ENCODE data around the gene NME4.
A peak's percentile ranks its signal among the peaks of the same experiment; 100 is the strongest.

NME4 gene

DNA sequence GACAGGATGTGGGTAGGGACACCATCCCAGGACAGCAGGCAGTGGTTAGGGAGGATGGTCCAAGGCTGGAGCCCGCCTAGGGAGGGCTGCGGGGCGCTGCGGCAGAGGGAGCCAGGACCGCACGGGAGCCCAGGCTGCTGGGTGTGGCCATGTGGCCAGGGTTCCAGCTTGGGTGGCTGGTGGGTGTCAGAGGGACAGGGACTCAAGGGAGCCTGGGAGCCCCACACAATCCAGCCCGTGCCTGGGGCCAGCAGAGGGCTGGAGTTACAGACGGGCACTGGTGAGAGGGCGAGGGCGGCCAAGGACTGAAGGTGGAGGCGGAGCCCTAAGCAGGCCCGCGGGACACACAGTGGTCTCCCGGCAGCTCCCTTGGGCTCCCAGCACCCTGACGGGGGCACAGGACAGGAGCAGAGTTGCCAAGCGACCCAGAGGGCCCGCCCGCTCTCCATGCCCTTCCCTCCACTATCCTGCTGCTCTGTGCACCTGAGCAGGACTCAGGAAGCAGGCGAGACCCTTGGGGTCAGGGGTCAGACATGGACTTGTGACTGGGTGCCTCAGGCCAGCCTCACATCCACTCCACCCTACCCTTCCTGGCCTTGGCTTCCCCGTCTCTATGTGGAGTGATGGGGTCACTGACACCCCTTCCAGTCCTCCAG, 33.8 kb upstream of the NME4 start:
- no peak for DNase-seq (ENCODE audit: low read depth in 2 of 2, low spot score in 1 of 2)

DNA sequence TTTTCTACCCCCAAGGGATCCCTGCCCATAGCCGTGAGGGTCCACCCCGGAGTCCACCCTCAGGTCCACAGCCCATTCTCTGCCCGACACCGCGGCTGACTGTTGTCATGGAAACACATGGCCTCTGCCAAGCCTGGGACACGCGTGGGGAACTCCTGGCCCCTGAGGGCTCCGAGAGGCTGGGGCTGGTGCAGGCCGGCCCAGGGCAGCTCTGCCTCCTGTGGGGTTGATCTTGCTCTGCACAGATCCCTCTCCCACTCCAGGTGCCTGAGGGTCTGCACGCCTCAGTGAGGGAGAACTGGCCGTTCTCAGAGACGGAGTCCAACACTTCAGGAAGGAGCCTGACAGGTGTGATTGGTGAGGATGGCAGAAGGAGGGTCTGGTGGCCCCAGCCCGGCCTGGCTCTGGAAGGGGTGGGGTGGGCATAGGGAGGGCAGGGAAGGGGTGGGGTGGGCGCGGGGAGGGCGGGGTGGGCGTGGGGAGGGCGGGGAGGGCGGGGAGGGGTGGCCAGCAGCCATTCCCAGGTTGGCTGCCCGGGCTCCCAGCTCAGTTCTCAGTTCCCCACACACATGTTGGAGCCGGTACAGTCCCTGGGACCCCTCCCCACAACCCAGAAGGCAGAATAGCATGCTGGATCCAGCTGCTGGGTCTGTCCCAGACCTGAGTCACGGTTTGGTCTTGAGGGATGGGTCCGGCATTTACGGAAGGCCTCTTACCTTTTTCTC, 33.1 kb upstream of the NME4 start:
- DNase-seq (ENCODE audit: low read depth in 2 of 2, low spot score in 1 of 2), result no peak

DNA sequence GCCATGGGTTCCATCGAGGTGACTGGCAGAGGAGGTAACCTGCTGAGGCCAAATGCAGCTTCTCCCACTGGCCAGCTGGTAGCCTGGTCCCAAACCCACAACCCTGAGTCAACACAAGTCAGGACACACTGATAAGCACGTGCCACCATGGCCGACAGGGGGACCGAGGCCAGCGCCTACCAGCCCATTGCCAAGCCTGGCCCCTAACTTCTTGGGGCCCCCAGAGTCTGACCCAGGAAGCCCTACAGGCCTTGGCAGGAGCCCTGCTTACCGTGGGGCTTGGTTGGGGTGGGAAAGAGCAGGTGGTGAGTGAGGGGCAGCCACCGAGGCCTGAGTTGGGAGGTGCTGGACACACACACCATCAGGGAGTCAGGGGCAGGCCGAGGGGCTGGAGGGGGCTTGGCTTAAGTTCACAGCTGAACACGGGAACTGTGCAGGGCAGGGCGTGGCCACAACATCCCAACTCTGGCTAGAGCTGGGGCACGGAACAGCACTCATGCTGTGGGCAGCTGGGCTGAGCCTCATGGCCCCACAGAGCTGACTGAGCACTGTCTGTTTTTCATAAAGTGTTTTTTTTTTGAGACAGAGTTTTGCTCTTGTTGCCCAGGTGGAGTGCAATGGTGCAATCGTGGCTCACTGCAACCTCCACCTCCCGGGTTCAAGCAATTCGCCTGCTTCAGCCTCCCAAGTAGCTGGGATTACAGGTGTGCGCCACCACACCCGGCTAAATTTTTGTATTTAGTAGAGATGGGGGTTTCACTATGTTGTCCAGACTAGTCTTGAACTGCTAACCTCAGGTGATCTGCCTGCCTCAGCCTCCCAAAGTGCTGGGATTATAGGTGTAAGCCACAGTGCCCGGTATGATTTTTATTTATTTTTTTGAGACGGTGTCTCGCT, 32.2 kb upstream of the NME4 start:
- no peak for DNase-seq (ENCODE audit: low read depth in 2 of 2, low spot score in 1 of 2)

DNA sequence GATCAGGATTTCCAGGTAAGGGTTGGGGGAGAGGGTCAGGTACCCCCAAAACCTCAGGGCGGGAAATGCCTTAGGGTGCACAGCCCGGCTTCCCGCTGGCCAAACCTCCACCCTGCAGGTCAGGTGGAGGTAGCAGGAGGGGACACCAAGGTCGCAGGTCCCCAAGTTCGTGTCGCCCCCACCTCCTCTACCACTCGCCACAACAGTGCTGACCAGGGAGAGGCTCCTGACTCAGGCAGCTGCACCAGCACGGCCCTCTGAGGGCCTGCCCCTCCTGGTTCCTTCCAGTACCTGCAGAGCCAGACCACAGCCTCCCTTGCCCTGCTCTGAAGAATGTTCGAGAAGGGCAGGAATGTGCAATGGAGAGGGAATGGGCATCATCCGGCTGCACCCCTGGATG, 30.5 kb upstream of the NME4 start:
- DNase-seq (ENCODE audit: low read depth in 2 of 2, low spot score in 1 of 2), result no peak

DNA sequence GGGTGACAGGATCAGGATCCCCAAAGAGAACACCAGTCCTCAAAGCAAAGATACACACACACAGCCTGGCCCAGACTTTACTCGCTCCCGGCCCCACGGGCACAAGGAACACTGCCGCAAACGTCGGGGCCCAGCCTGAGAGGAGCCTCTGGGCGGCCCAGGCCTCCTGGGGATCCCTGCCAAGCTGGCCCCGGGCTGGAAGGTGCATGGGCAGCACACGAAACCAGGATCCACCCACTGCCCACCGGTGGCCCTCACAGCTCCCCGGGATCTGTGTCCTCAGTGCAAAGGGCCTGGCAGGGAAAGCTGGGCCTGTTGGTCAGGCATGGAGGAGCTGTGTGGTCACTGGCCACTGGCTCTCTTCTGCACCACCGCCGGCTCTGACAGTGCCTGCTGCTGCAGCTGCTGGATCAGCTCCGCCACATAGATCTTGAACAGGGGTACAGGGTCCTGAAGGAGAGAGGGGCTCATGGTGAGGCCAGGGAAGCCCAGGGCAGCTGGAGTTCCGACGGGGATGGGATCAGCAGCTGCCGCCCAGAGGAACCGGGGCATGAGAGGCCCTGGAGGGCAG, 29.6 kb upstream of the NME4 start:
- no peak for DNase-seq (ENCODE audit: low read depth in 2 of 2, low spot score in 1 of 2)

DNA sequence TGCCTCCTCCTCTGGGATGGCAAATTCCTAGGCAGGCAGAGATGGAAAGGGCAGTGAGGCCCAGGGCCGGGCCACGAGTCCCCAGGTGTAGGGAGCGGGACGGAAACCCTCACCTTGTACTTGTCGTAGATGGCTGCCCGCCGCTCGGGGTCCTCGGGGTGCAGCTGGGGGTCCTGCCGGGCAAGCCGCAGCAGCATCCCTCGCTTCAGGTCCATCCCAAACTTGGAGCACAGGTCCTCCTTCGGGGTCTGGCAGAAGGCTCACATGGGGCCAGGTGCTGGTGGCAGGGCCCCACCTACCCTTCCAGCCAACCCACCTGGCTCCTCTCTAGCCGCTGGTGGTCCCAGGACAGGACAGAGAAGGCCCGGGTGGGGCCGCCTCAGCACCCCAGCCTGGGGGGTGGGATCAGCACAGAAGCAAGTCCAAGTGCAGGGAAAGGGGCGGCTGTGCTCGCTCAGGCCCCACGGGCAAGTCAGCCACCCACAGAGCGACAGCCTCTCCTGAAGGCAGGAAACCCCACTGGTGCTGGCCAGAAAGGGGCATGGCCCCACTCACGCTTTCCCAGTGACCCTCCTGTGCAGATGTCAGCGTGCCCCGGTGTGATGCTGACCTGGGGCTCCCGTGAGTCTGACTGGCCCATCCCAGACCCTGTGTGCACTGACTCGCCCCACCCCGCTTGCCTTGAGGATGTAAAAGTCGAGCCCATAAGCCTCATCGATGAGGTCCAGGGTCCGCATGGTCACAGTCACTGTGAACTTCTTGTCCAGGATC, 28.4 kb upstream of the NME4 start:
- DNase-seq (ENCODE audit: low read depth in 2 of 2, low spot score in 1 of 2), result no peak

DNA sequence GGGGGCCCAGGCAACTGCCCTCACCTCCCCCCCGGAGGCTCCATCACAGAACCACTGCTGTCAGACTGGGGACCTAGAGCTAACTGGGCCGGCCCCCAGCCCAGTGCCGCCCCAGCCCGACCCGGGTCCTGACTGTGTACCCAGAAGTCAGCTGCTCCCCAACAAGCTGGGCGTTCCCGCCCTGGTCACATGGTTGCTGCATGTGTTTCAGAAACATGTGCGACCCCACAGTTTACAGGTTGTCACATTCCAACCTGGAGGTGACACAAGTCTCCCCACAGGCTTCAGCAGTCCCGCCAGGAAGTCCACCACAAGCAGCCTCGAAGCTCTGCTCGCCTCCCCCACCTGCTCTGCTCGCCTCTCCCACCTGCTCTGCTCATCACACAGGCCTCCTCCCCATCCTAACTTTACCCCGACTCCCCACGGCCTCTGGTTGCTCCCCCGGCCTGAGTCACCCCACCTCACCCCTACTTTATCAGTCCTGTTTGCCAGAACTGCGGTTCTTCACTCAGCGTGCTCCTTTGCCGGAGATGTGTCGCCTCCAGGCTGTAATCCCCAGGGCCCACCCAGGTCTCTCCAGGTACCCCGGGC, 27.6 kb upstream of the NME4 start:
- no peak for DNase-seq (ENCODE audit: low read depth in 2 of 2, low spot score in 1 of 2)

DNA sequence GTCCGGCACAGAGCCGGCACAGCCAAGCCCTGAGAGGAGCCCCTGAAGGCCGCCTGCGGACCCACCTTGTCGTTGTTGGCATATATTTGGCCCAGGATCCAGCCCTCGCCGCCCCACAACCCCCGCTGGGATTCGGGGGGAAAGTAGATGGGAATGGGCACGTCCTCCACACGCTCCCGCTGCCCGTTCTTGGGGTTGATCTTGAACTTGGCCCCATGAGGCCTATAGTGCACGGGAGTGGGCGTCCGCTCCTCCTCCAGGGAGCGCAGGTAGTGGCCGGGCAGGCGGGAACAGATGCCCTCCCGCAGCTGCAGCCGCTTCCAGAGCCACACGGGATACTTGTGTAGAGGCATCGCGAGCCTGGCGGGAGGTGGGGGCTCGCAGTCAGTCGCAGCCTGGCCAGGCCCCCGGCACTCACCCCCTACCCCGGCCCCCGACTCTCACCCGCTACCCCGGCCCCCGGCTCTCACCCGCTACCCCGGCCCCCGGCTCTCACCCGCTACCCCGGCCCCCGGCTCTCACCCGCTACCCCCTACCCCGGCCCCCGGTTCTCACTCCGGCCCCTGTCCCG, 27.0 kb upstream of the NME4 start:
- DNase-seq (ENCODE audit: low read depth in 2 of 2, low spot score in 1 of 2), result no peak

DNA sequence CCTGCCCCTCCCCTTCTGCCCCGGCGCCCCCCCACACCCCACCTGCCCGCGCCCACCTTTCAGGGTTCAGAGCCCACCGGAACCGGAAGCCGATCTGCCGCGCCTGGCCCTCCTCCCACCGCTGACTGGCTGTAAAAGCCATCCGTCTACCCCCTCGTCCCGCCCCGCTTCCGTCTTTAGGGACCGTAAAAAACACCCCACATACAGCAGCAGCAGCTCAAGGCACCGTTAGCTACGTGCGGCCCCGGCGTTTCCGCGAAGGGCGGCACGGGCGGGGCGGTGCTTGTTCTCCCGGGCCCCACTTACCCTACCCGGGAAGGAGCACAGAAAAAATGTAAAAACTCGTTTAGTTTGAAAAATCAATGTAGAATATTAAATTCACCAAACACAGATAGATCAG, 26.6 kb upstream of the NME4 start, which contains the start of gene MRPL28:
MRPL28 (minus strand) TSS at position 96 of the 400 bp plus-strand sequence. CDS start 320 bp downstream, outside the sequence.
- peak; percentile 76 to 84 for DNase-seq (ENCODE audit: low read depth in 2 of 2, low spot score in 1 of 2)

DNA sequence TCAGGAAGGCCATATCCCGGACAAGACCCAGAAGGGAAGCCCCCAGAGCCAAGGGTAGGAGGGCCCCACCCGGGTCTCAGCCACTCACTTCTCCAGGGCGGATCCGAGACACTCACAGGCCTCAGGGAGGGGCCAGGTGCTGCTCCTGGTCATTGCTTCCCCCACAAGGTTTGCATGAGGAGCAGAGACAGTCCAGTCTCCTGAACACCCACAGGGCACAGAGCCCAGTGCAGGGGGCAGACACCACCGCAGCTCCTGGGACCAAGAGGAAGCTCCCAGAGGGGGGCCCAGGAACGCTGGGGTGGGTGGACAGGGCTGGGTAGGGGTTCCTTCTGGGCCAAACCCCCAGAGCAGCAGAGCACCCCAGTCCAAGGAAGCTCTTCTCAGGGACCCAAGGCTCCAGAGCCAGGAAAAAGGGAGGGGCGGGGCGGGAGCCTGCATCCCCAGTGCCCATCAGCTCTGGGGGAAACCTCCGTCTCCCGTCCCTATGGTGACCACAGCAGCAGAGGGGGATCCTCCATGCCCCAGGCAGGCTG, 26.0 kb upstream of the NME4 start:
- no peak for DNase-seq (ENCODE audit: low read depth in 2 of 2, low spot score in 1 of 2)

DNA sequence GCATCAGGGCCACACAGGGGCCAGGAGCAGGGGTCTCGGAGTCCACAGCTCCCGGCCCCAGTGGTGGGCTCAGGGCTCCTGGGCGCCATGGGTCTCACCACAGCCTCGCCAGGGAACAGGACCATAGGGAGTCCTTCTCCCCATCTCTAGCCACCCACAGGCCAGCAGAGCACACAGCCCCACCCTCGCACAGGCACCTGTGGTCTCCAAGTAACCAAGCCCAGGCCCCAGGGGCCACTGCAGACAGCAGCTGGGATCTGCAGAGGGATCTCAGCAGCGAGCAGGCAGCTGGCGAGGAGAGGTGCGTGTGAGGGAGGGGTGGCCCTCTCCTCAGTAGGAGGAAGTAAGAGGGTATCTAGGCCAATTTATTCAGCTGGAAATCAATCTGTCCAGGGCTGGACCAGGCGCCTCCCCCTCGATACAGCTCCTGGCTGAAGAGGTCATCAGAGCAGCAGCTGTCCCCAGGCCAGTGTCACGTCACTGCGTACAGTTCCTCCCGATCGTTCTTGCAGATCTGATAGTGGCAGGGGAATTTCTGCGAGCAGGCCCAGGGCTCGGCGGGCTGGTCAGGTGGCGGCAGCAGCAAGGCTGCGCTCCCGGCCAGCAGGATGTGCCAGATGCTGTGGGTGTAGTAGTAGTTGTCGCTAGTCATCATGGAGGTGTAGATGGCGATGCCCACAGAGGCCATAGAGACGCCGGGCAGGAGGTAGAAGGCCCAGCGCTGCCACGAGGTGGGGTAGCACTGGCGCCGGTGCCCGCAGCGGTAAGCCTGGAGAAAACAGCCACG, 25.3 kb upstream of the NME4 start:
- no peak for DNase-seq (ENCODE audit: low read depth in 2 of 2, low spot score in 1 of 2)

DNA sequence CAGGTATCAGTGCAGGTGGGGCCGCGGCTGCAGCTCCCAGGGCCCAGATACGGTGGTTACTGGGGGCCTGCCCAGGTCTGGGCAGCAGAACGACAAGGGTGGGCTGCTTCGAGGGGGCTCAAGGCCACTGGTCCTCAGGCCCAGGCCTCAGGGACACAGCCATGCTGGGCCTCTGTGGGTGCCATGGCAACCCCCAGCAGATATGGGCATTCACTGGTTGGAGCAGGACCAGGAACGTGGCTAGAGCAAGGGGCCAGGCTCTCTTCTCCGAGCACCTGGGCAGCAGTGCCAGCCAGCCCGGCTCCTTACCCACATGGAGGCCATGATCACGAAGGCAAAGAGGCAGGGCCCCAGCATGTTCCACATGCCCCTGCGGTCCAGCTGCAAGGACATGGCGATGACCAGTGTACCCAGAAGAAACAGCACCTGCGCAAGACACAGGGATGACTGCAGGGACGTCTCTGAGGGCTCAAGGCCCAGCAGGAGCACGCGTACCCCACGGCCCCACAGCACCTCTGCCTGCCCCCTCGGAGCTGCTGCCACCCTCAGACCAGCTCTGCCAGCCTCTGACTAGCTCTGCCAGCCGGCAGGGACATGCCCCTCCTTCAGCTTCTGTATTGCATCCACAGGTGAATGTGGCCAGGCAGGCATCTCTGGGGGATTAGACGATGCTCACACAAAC, 24.6 kb upstream of the NME4 start:
- DNase-seq (ENCODE audit: low read depth in 2 of 2, low spot score in 1 of 2), result no peak

DNA sequence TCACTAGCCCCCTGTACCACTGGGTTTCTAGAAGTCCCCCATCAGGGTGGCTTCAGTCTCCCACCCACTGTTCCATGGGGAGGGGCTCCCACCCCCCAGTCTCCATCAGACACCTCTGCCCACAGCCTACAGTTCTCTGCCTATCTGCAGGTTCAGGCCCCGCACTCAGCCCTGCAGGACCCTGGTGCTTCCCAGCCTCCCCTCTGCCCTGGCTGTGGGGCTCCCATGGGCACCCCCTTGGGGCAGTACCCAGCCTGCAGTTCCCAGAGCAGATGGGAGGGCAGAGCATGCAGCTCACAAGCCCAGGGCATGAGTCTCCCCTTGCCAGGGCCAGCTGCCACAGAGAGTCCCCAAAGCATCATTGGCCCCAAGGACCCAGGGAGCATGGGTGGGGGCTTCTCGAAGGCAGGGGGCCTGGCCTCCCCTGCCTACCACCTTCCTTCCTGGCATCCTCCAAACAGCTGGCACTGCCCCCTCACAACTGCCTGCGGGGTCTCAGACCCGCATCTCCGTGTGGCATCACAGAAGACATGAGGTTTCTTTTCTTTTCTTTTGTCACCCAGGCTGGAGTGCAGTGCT, 23.9 kb upstream of the NME4 start:
- no peak for DNase-seq (ENCODE audit: low read depth in 2 of 2, low spot score in 1 of 2)

DNA sequence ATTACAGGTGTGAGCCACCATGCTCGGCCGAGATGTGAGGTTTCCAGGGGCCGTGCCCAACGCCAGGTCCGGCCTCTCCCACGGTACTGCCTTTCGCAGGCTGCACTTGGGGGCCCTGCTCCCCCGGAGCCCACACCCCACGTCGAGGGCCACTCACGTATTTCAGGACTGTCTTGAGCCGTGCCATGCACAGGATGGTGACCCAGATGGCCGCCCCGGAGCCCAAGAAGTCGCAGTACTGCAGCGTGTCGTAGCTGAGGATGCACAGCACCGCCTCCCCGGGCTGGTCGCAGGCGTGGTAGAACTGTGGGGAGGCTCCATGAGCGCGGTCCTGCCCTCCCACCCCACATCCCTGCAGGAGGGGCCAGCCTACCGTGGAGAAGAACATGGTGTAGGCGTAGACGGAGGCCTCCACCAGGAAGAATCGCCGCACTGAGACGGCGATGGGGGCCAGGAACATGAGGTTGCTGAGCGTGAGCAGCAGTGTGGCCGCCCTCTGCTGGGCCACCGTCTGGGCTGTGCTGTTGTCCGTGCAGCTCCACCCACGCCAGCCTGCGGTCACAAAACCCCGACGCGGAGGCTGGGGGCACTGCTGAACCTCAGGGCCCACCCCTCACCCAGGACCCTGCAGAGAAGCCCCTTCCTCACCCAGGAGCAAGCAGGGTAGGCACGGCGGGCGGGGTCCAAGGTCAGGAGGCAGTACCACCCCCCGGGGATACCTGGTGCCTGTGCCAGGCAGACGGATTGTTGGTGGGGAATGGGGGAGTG, 23.0 kb upstream of the NME4 start:
- no peak for DNase-seq (ENCODE audit: low read depth in 2 of 2, low spot score in 1 of 2)

DNA sequence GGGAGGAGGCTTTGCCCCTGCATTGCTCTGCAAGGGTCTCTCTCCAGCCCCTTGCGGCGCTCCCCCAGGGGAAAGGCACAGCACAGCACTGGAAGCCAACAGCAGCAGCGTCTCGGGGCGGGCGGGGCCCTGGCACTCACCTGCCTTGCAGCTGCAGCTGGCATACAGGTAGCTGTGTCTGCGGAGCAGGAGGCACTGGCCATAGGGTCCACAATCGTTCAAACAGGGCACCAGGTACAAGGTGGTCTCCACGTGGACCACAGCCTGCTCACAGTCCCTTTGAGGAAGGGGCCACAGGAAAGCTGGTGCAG, 22.4 kb upstream of the NME4 start:
- no peak for DNase-seq (ENCODE audit: low read depth in 2 of 2, low spot score in 1 of 2)

DNA sequence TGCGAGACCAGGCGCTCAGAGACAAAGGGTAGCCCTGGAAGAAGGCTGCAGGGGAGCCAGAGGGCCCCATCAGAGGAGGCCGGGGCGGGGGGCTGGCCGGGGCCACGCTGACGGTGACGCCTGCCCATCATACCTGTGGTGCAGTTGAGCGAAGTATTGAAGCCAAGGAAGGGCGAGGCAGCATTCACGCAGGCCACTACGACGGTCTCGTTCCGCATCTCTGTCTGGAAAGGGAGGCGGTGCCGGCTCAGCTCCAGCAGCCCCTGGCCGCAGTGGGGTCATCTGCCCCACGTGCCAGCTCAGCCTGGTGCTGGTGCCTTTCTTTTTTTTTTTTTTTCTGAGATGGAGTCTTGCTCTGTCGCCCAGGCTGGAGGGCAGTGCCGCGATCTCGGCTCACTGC, 21.8 kb upstream of the NME4 start:
- no peak for DNase-seq (ENCODE audit: low read depth in 2 of 2, low spot score in 1 of 2)

All from stimulated activated CD8-positive, alpha-beta memory T cell treated with anti-CD3 and anti-CD28 coated beads, Interleukin-4, amount 100 ng/mL, for 1 hour (primary cell).